Measurements from ENCODE around the gene RPP30.

The RPP30 gene

GRCh38 chr10:90930070-90930837 lies 58.5 kb downstream of the RPP30 start:
- no peak overlapping the region for H3K4me3 ChIP-seq (ENCODE audit: low read depth in 1 of 2, low read length in 2 of 2)
- H2AFZ ChIP-seq (ENCODE audit: low read depth, low read length), result peak overlapping the region; percentile 55
- H3K9ac ChIP-seq (ENCODE audit: low read depth, low read length), result peak overlapping the region; percentile 44
- H3K79me2 ChIP-seq (ENCODE audit: insufficient read depth, low read length), result no peaks in the 10 kb centered on the region
- H4K20me1 ChIP-seq (ENCODE audit: insufficient read depth, low read length), result no peaks in the 10 kb centered on the region
- peaks cover 70% of the 10 kb centered on the region for H3K4me1 ChIP-seq (ENCODE audit: insufficient read depth, low read length)
- H3K4me2 ChIP-seq (ENCODE audit: insufficient read depth, low read length), result peak overlapping the region; percentile 3
- ATAC-seq (ENCODE audit: insufficient read depth, low read depth) (peak; percentile 57; the same call in 2 of the 3 replicates), DNase-seq (no peak)
- H3K36me3 ChIP-seq (ENCODE audit: insufficient read depth, low read length), result no peaks in the 10 kb centered on the region
- peak overlapping the region; percentile 87 for H3K27ac ChIP-seq (ENCODE audit: low read length)
- no peaks in the 10 kb centered on the region for H3K9me3 ChIP-seq (ENCODE audit: insufficient read depth, low read length, severe bottlenecking)
- TF ChIP-seq, protein P1, sequence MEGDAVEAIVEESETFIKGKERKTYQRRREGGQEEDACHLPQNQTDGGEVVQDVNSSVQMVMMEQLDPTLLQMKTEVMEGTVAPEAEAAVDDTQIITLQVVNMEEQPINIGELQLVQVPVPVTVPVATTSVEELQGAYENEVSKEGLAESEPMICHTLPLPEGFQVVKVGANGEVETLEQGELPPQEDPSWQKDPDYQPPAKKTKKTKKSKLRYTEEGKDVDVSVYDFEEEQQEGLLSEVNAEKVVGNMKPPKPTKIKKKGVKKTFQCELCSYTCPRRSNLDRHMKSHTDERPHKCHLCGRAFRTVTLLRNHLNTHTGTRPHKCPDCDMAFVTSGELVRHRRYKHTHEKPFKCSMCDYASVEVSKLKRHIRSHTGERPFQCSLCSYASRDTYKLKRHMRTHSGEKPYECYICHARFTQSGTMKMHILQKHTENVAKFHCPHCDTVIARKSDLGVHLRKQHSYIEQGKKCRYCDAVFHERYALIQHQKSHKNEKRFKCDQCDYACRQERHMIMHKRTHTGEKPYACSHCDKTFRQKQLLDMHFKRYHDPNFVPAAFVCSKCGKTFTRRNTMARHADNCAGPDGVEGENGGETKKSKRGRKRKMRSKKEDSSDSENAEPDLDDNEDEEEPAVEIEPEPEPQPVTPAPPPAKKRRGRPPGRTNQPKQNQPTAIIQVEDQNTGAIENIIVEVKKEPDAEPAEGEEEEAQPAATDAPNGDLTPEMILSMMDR (IDR thresholded peaks at IDR 0.05; ENCODE audit: borderline replicate concordance, extremely low read depth, low read length, poor library complexity, severe bottlenecking), result no peak
- TF ChIP-seq EZH2 (IDR thresholded peaks at IDR 0.05; ENCODE audit: borderline replicate concordance, low read depth, low read length, severe bottlenecking), result no peak
- H3K27me3 ChIP-seq (ENCODE audit: insufficient read depth, low read length, poor library complexity), result no peaks in the 10 kb centered on the region

- Histone ChIP-seq H3K36me3 (ENCODE audit: insufficient read depth, low read length) (no peaks in the 10 kb centered on the region), H3K4me1 (ENCODE audit: insufficient read depth, low read length) (peaks cover 74% of the 10 kb centered on the region), H2AFZ (ENCODE audit: low read depth, low read length) (0 out of 2 replicates have a peak overlapping the region, but pooled peaks have one; percentile 9), H4K20me1 (ENCODE audit: insufficient read depth, low read length) (no peaks in the 10 kb centered on the region), H3K27ac (ENCODE audit: low read length) (peak overlapping the region; percentile 87), H3K27me3 (ENCODE audit: insufficient read depth, low read length, poor library complexity) (no peaks in the 10 kb centered on the region), H3K79me2 (ENCODE audit: insufficient read depth, low read length) (no peaks in the 10 kb centered on the region), H3K9ac (ENCODE audit: low read depth, low read length) (peak overlapping the region; percentile 44), H3K9me3 (ENCODE audit: insufficient read depth, low read length, severe bottlenecking) (no peaks in the 10 kb centered on the region), H3K4me2 (ENCODE audit: insufficient read depth, low read length) (peak overlapping the region; percentile 21), H3K4me3 (ENCODE audit: low read depth in 1 of 2, low read length in 2 of 2) (no peak overlapping the region; a peak in 1 of 4 replicates)
- ATAC-seq (ENCODE audit: insufficient read depth, low read depth), result peak; percentile 60
- TF ChIP-seq, protein P1 (IDR thresholded peaks at IDR 0.05; ENCODE audit: borderline replicate concordance, extremely low read depth, low read length, poor library complexity, severe bottlenecking), result no peak
- no peak for TF ChIP-seq EZH2 (IDR thresholded peaks at IDR 0.05; ENCODE audit: borderline replicate concordance, low read depth, low read length, severe bottlenecking)
- peak; percentile 53 for DNase-seq
Observed at GRCh38 chr10:90930971-90931871, 59.4 kb downstream of the RPP30 start.

GRCh38 chr10:90935581-90936275 lies 64.0 kb downstream of the RPP30 start:
- ATAC-seq (ENCODE audit: insufficient read depth, low read depth) (peak; percentile 57), DNase-seq (peak; percentile 56)
- Histone ChIP-seq H3K4me1 (ENCODE audit: insufficient read depth, low read length) (peaks cover 96% of the 10 kb centered on the region), H3K27ac (ENCODE audit: low read length) (peak overlapping the region; percentile 84), H2AFZ (ENCODE audit: low read depth, low read length) (peak overlapping the region; percentile 59; the same call in 1 of the 2 replicates), H3K9me3 (ENCODE audit: insufficient read depth, low read length, severe bottlenecking) (no peaks in the 10 kb centered on the region), H4K20me1 (ENCODE audit: insufficient read depth, low read length) (no peaks in the 10 kb centered on the region), H3K36me3 (ENCODE audit: insufficient read depth, low read length) (no peaks in the 10 kb centered on the region), H3K27me3 (ENCODE audit: insufficient read depth, low read length, poor library complexity) (no peaks in the 10 kb centered on the region), H3K79me2 (ENCODE audit: insufficient read depth, low read length) (0 out of 2 replicates have a peak, but pooled peaks cover 2% of the 10 kb centered on the region), H3K9ac (ENCODE audit: low read depth, low read length) (peak overlapping the region; percentile 57), H3K4me2 (ENCODE audit: insufficient read depth, low read length) (peak overlapping the region; percentile 54), H3K4me3 (ENCODE audit: low read depth in 1 of 2, low read length in 2 of 2) (peak overlapping the region in 1 of 2 experiments; percentile 35; a peak in 1 of 4 replicates)
- TF ChIP-seq EZH2 (IDR thresholded peaks at IDR 0.05; ENCODE audit: borderline replicate concordance, low read depth, low read length, severe bottlenecking), result no peak
- TF ChIP-seq, protein P1 (IDR thresholded peaks at IDR 0.05; ENCODE audit: borderline replicate concordance, extremely low read depth, low read length, poor library complexity, severe bottlenecking), result no peak
